Ectodermal cell (in vitro differentiated cells): ENCODE data around the gene CTNNA1.
"Not testable (repeated sequence)": the region's sequence is repeated elsewhere in the genome, so short reads cannot be mapped to it uniquely, and the experiment has no call there.

Source experiments
- H3K27ac ChIP-seq: 2 replicates; pipeline ENCODE4 v1.7.0; 2013; ENCODE audit warnings: mild to moderate bottlenecking, low read depth, low read length; ENCODE audit not compliant: insufficient read depth, poor library complexity, severe bottlenecking
- H3K27me3 ChIP-seq: 2 replicates; pipeline ENCODE4 v1.7.0; 2013; ENCODE audit warnings: mild to moderate bottlenecking, low read length; ENCODE audit not compliant: insufficient read depth, control insufficient read depth, poor library complexity, severe bottlenecking
- H3K36me3 ChIP-seq: one replicate; pipeline ENCODE4 v1.7.0; 2013; ENCODE audit warnings: low read length; ENCODE audit not compliant: control insufficient read depth, insufficient read depth
- H3K4me1 ChIP-seq: one replicate; pipeline ENCODE4 v1.7.0; 2013; ENCODE audit warnings: low read length; ENCODE audit not compliant: control insufficient read depth, insufficient read depth
- H3K4me3 ChIP-seq: 2 replicates; pipeline ENCODE4 v1.7.0; 2013; ENCODE audit warnings: low read depth, low read length, control low read depth; ENCODE audit not compliant: insufficient read depth
- H3K9me3 ChIP-seq: 2 replicates; pipeline ENCODE4 v1.7.0; 2013; ENCODE audit warnings: mild to moderate bottlenecking, low read length, moderate library complexity; ENCODE audit not compliant: control insufficient read depth
- WGBS, 2 experiments: methylation state at CpG; one replicate each; pipeline ENCODE4 v1.1.7; 2013; ENCODE audit warnings: missing lambda C conversion rate in 2 of 2; 5-methylcytosine and 5-hydroxymethylcytosine counted together

CTNNA1 gene

GRCh38 chr5:138905541-138905940 lies 152.3 kb downstream of the CTNNA1 start:
- H3K4me1 ChIP-seq = no peaks in the 10 kb centered on the region
- H3K36me3 ChIP-seq = peaks cover 4% of the 10 kb centered on the region
- no peak overlapping the region for H3K4me3 ChIP-seq
- H3K9me3 ChIP-seq = no peaks in the 10 kb centered on the region
- no peak overlapping the region for H3K27ac ChIP-seq
- no peaks in the 10 kb centered on the region for H3K27me3 ChIP-seq
- 93 to 96% methylated on average over 1 of the region's 1 CpG for WGBS, 2 experiments

DNA sequence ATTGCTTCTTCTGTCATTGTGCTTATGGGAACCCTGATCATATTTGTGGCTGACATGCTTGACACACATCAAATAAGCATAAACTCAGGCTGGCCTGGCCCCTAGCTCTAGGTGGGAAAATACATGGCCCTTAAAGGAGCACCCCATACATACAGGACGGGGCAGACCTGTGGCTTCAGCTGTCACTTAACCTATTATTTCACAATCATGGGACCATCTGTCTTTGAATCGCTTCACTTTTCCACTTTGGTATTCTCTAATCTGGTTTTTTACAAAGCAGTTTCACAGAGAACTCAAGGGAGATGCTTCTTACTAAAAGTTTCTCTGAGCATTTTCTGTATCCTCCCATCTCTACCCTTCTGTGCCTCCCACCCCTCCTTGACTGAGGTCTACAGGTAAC lies 156.5 kb downstream of the CTNNA1 start:
- 91 to 92% methylated on average over 2 of the region's 2 CpGs for WGBS, 2 experiments
- H3K36me3 ChIP-seq = no peaks in the 10 kb centered on the region
- no peaks in the 10 kb centered on the region for H3K4me1 ChIP-seq
- no peak overlapping the region for H3K27ac ChIP-seq
- no peak overlapping the region for H3K4me3 ChIP-seq
- no peaks in the 10 kb centered on the region for H3K27me3 ChIP-seq
- H3K9me3 ChIP-seq = no peaks in the 10 kb centered on the region

- Histone ChIP-seq H3K36me3 (no peaks in the 10 kb centered on the region), H3K27ac (peak overlapping the region; percentile 16), H3K4me1 (no peaks in the 10 kb centered on the region), H3K27me3 (no peaks in the 10 kb centered on the region), H3K9me3 (no peaks in the 10 kb centered on the region), H3K4me3 (no peak overlapping the region)
- WGBS, 2 experiments = 89 to 93% methylated on average over 6 of the region's 7 CpGs
Observed at GRCh38 chr5:138910546-138911185, 157.4 kb downstream of the CTNNA1 start.

DNA sequence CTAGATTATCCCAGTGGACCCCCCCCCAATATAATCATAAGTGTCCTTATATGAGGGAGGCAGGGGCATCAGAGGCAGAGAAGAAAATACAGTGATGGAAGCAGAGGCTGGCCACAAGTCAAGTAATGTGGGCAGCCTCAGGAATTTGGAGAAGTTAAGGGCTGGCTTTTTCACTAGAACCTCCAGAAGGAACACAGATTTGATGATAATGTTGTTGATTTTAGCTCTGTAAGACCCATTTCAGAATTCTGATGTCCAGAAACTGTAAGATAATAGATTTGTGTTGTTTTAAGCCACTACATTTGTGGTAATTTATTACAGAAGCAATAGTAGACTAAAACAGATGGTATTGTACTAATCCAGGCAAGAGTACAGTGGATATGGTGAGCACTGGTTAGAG lies 158.2 kb downstream of the CTNNA1 start:
- no peaks in the 10 kb centered on the region for H3K9me3 ChIP-seq
- H3K36me3 ChIP-seq = no peaks in the 10 kb centered on the region
- H3K4me3 ChIP-seq = no peak overlapping the region
- no peaks in the 10 kb centered on the region for H3K27me3 ChIP-seq
- no peak overlapping the region for H3K27ac ChIP-seq
- H3K4me1 ChIP-seq = no peaks in the 10 kb centered on the region

DNA sequence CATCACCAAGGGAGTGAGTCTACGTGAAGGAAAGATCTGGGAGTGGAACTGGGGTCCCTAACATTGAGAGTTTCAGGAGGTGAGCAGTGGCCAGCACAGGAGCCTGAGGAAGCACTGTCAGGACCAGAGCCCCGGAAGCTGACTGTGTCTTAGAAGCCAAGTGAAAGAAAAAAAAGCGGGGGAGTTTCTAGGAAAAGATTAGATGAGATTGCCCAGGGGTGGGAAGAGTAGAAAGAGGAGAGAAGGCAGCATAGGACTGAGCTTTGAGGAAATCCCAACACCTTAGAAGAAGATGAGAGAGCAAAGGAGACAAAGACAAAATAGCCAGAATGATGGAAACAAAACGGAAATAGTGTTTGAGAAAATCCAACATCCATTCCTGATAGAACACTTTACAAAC lies 158.9 kb downstream of the CTNNA1 start:
- no peaks in the 10 kb centered on the region for H3K36me3 ChIP-seq
- 93 to 94% methylated on average over 4 of the region's 4 CpGs for WGBS, 2 experiments
- H3K27me3 ChIP-seq = no peaks in the 10 kb centered on the region
- H3K27ac ChIP-seq = no peak overlapping the region
- no peaks in the 10 kb centered on the region for H3K9me3 ChIP-seq
- H3K4me1 ChIP-seq = no peaks in the 10 kb centered on the region
- no peak overlapping the region for H3K4me3 ChIP-seq

DNA sequence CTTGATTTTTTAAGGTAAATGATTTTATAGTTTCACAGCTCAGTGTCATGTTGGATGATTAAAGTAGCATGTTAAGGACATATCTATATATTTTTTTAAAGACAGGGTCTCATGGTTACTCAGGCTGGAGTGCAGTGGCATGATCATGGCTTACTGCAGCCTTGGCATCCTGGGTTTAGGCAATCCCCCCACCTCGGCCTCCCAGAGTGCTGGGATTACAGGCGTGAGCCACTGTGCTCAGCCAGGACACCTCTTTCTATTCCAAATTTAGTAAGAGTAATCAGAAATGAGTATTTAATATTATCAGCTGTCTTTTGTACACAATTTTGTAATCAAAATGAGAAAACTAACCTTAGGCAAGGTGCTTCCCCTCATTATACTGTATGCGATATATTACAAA lies 160.5 kb downstream of the CTNNA1 start:
- Histone ChIP-seq H3K36me3 (no peaks in the 10 kb centered on the region), H3K27ac (no peak overlapping the region), H3K4me1 (no peaks in the 10 kb centered on the region), H3K27me3 (no peaks in the 10 kb centered on the region), H3K9me3 (no peaks in the 10 kb centered on the region), H3K4me3 (no peak overlapping the region)
- WGBS, 2 experiments = 84 to 92% methylated on average over 2 of the region's 3 CpGs

- no peak overlapping the region for H3K27ac ChIP-seq
- no peaks in the 10 kb centered on the region for H3K9me3 ChIP-seq
- H3K4me1 ChIP-seq = no peaks in the 10 kb centered on the region
- H3K4me3 ChIP-seq = no peak overlapping the region
- no peaks in the 10 kb centered on the region for H3K36me3 ChIP-seq
- no peaks in the 10 kb centered on the region for H3K27me3 ChIP-seq
- 92 to 98% methylated on average over 3 of the region's 3 CpGs for WGBS, 2 experiments
Observed at GRCh38 chr5:138914338-138914737, 161.1 kb downstream of the CTNNA1 start.

GRCh38 chr5:138918686-138919085 lies 165.5 kb downstream of the CTNNA1 start:
- WGBS, 2 experiments = 80 to 84% methylated on average over 4 of the region's 4 CpGs
- H3K27me3 ChIP-seq = no peaks in the 10 kb centered on the region
- H3K9me3 ChIP-seq = no peaks in the 10 kb centered on the region
- no peaks in the 10 kb centered on the region for H3K36me3 ChIP-seq
- no peak overlapping the region for H3K27ac ChIP-seq
- H3K4me3 ChIP-seq = no peak overlapping the region
- H3K4me1 ChIP-seq = no peaks in the 10 kb centered on the region

DNA sequence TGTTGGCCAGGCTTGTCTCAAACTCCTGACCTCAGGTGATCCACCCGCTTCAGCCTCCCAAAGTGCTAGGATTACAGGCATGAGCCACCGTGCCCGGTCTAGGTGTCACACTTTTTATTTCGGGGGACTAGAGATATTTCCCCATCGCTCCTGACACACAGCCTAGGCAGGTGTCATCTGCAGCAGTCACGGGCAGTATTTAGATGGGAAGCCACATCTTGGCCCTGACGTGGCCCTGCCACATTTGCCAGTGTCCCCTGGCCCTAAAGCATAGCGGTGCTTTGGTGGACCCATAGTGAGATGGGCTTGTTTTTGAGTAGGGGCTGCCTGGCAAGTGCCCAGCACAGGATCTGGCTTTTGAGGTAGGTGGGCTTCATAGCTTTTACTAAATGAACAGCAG lies 167.0 kb downstream of the CTNNA1 start:
- H3K27ac ChIP-seq = no peak overlapping the region
- WGBS, 2 experiments = 90 to 92% methylated on average over 8 of the region's 8 CpGs
- no peak overlapping the region for H3K4me3 ChIP-seq
- H3K4me1 ChIP-seq = no peaks in the 10 kb centered on the region
- no peaks in the 10 kb centered on the region for H3K27me3 ChIP-seq
- peaks cover 6% of the 10 kb centered on the region for H3K36me3 ChIP-seq
- H3K9me3 ChIP-seq = no peaks in the 10 kb centered on the region

DNA sequence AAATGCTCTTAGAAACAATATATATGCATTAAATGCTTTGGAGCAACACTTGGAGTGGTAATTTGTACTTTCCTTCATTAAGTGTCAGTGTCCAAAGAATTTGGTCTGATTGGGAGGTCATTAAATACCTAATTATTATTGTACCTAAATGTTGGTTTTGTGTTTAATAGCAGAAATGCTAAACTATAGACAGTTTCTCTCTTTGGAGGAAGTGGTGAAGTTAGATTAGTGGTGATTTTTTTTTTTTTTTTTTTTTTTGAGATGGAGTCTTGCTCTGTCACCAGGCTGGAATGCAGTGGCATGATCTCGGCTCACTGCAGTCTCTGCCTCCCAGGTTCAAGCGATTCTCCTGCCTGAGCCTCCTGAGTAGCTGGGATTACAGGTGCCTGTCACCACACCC lies 168.1 kb downstream of the CTNNA1 start:
- H3K4me1 ChIP-seq, H3K36me3 ChIP-seq, H3K4me3 ChIP-seq, H3K27ac ChIP-seq, H3K27me3 ChIP-seq, H3K9me3 ChIP-seq: not testable (repeated sequence)
- WGBS, 2 experiments = 83 to 85% methylated on average over 2 of the region's 2 CpGs

- Histone ChIP-seq H3K4me3 (no peak overlapping the region), H3K36me3 (peaks cover 13% of the 10 kb centered on the region), H3K4me1 (no peaks in the 10 kb centered on the region), H3K9me3 (no peaks in the 10 kb centered on the region), H3K27me3 (no peaks in the 10 kb centered on the region), H3K27ac (no peak overlapping the region)
- 90 to 97% methylated on average over 2 of the region's 2 CpGs for WGBS, 2 experiments
Observed at GRCh38 chr5:138922494-138922893, 169.3 kb downstream of the CTNNA1 start.
